H1 (cell line): ENCODE data around the gene TMEM130. TPM values are rescaled to one million over a fixed set of nuclear protein-coding genes. Genes with fewer than 3 reads are reported as not detected.

Experiments
- CTCF ChIA-PET: fragments of 300-600 bp; sonication (Branson Sonifier 250); formaldehyde crosslinking; loops from one replicate; lab custom pipeline; 2021; ENCODE audit not compliant: partially characterized antibody; lab: Charles Lee
- POLR2A ChIA-PET: fragments of 300-600 bp; sonication (Branson Sonifier 250); formaldehyde crosslinking; loops from one replicate; lab custom pipeline; 2021; ENCODE audit warnings: inconsistent platforms; ENCODE audit not compliant: partially characterized antibody; lab: Charles Lee
- DNase-seq, 2 experiments: peaks; one replicate each; pipeline versions ENCODE4 v3.0.0 to v3.0.0-alpha.2; 2010 to 2022; ENCODE audit warnings: low spot score in 2 of 2, low read depth in 1 of 2, mixed read lengths in 1 of 2
- FAIRE-seq: peaks from 2 replicates; lab custom pipeline; 2011; peaks lifted over from hg19 to GRCh38; lab: Jason Lieb, UNC
- H2AFZ ChIP-seq: 2 replicates; pipeline ENCODE4 v1.8.1; 2012; ENCODE audit warnings: low read length, inconsistent platforms
- H2AK5ac ChIP-seq: 2 replicates; pipeline ENCODE4 v1.6.1; 2013; ENCODE audit warnings: low read depth, low read length
- H2BK120ac ChIP-seq: replicated peaks from 2 replicates; pipeline ENCODE3; 2013; ENCODE audit warnings: low read depth, low read length, inconsistent platforms
- H2BK12ac ChIP-seq: 2 replicates; pipeline ENCODE4 v1.6.1; 2013; ENCODE audit warnings: low read depth, low read length
- H2BK15ac ChIP-seq: 2 replicates; pipeline ENCODE4 v1.6.1; 2013; ENCODE audit warnings: low read length
- H2BK20ac ChIP-seq: 2 replicates; pipeline ENCODE4 v1.6.1; 2013; ENCODE audit warnings: low read length
- H2BK5ac ChIP-seq: 2 replicates; pipeline ENCODE4 v1.6.1; 2013; ENCODE audit warnings: low read depth, low read length
- H3K14ac ChIP-seq: 2 replicates; pipeline ENCODE4 v1.6.1; 2013; ENCODE audit warnings: inconsistent platforms; ENCODE audit not compliant: insufficient read length
- H3K18ac ChIP-seq: 2 replicates; pipeline ENCODE4 v1.6.1; 2013; ENCODE audit warnings: low read length; ENCODE audit errors: extremely low read depth
- H3K23ac ChIP-seq: 2 replicates; pipeline ENCODE4 v1.6.1; 2013; ENCODE audit warnings: inconsistent platforms; ENCODE audit not compliant: insufficient read length
- H3K23me2 ChIP-seq: 2 replicates; pipeline ENCODE4 v1.6.1; 2013; ENCODE audit warnings: low read depth, low read length
- H3K27ac ChIP-seq: 2 replicates; pipeline ENCODE4 v1.6.1; 2011; ENCODE audit warnings: low read depth, low read length, inconsistent platforms
- H3K27me3 ChIP-seq, 4 experiments: replicated peaks in 1 of 4; 1 replicate in 1 of 4; 2 replicates in 3 of 4; pipeline versions ENCODE4 v1.6.1 to v1.8.1; 2011 to 2013; ENCODE audit warnings: low read length in 3 of 4, mild to moderate bottlenecking in 3 of 4, inconsistent platforms in 2 of 4, mixed read lengths in 2 of 4, moderate library complexity in 1 of 4; ENCODE audit not compliant: control insufficient read depth in 3 of 4, insufficient read depth in 3 of 4; ENCODE audit errors: extremely low read depth in 1 of 4
- H3K36me3 ChIP-seq, 4 experiments: 2 replicates each; pipeline versions ENCODE4 v1.6.1 to v1.8.1; 2011 to 2013; ENCODE audit warnings: mild to moderate bottlenecking in 4 of 4, low read length in 3 of 4, moderate library complexity in 2 of 4, control low read depth in 1 of 4, inconsistent platforms in 1 of 4; ENCODE audit not compliant: insufficient read depth in 4 of 4, control insufficient read depth in 2 of 4
- H3K4ac ChIP-seq: replicated peaks from 2 replicates; pipeline ENCODE3; 2013; ENCODE audit warnings: low read length, low read depth, mixed read lengths, inconsistent platforms; ENCODE audit not compliant: insufficient read length
- H3K4me1 ChIP-seq, 4 experiments: replicated peaks in 1 of 4; 1 replicate in 1 of 4; 2 replicates in 3 of 4; pipeline versions ENCODE4 v1.6.1 to v1.8.1; 2011 to 2013; ENCODE audit warnings: low read length in 3 of 4, inconsistent platforms in 2 of 4, mixed read lengths in 1 of 4; ENCODE audit not compliant: insufficient read depth in 4 of 4, control insufficient read depth in 3 of 4
- H3K4me2 ChIP-seq, 2 experiments: 2 replicates each; pipeline versions ENCODE4 v1.6.1 to v1.8.1; 2011 to 2013; ENCODE audit warnings: low read depth in 2 of 2, low read length in 2 of 2, control low read depth in 1 of 2, inconsistent platforms in 1 of 2, mild to moderate bottlenecking in 1 of 2; ENCODE audit not compliant: insufficient read depth in 1 of 2
- H3K4me3 ChIP-seq, 4 experiments: fragments of 200-600, 300-600 bp in 1 of 4; sonication (generic), shearing (Covaris generic), sonication (Bioruptor Twin) in 1 of 4; 2 replicates each; pipeline versions ENCODE4 v1.5.1 to v1.8.1; 2011 to 2016; ENCODE audit warnings: low read length in 4 of 4, low read depth in 3 of 4, control low read depth in 2 of 4, inconsistent platforms in 2 of 4, mild to moderate bottlenecking in 2 of 4, mixed read lengths in 1 of 4, moderate library complexity in 1 of 4; ENCODE audit not compliant: insufficient read depth in 2 of 4; ENCODE audit errors: extremely low read depth in 1 of 4
- H3K56ac ChIP-seq: replicated peaks from 2 replicates; pipeline ENCODE3; 2013; ENCODE audit warnings: low read depth, mild to moderate bottlenecking, mixed read lengths, low read length, inconsistent platforms; ENCODE audit not compliant: insufficient read length
- H3K79me1 ChIP-seq: 2 replicates; pipeline ENCODE4 v1.6.1; 2013; ENCODE audit warnings: low read depth, low read length, control low read depth
- H3K79me2 ChIP-seq, 2 experiments: 2 replicates each; pipeline versions ENCODE4 v1.6.1 to v1.8.1; 2012 to 2013; ENCODE audit warnings: low read length in 2 of 2, mild to moderate bottlenecking in 2 of 2, inconsistent platforms in 1 of 2; ENCODE audit not compliant: insufficient read depth in 2 of 2, control insufficient read depth in 1 of 2
- H3K9ac ChIP-seq, 4 experiments: replicated peaks in 1 of 4; 1 replicate in 1 of 4; 2 replicates in 3 of 4; pipeline versions ENCODE4 v1.6.1 to v1.8.1; 2011 to 2013; ENCODE audit warnings: low read depth in 3 of 4, low read length in 3 of 4, control low read depth in 2 of 4, mild to moderate bottlenecking in 2 of 4, moderate library complexity in 2 of 4, inconsistent platforms in 1 of 4; ENCODE audit errors: extremely low read depth in 1 of 4
- H3K9me3 ChIP-seq, 2 experiments: 2 replicates each; pipeline versions ENCODE4 v1.6.1 to v1.8.1; 2012 to 2013; ENCODE audit warnings: mild to moderate bottlenecking in 2 of 2, moderate library complexity in 2 of 2, control low read depth in 1 of 2, inconsistent platforms in 1 of 2, low read depth in 1 of 2, low read length in 1 of 2, mixed read lengths in 1 of 2; ENCODE audit not compliant: insufficient read depth in 2 of 2
- H4K20me1 ChIP-seq, 2 experiments: replicated peaks in 1 of 2; 2 replicates each; pipeline versions ENCODE3 to v1.8.1; 2011 to 2013; ENCODE audit warnings: inconsistent platforms in 2 of 2, low read length in 2 of 2, mild to moderate bottlenecking in 1 of 2; ENCODE audit not compliant: insufficient read depth in 2 of 2, control insufficient read depth in 1 of 2
- H4K5ac ChIP-seq: 2 replicates; pipeline ENCODE4 v1.6.1; 2013; ENCODE audit warnings: low read length, low read depth, mixed read lengths, inconsistent platforms; ENCODE audit not compliant: insufficient read length
- H4K8ac ChIP-seq: 2 replicates; pipeline ENCODE4 v1.8.0; 2013; ENCODE audit warnings: mild to moderate bottlenecking, moderate library complexity, low read length, inconsistent platforms; ENCODE audit not compliant: insufficient read depth; ENCODE audit errors: extremely low read depth
- H4K91ac ChIP-seq: replicated peaks from 2 replicates; pipeline ENCODE3; 2013; ENCODE audit warnings: low read length, mixed read lengths, inconsistent platforms; ENCODE audit not compliant: insufficient read length
- ASH2L ChIP-seq: fragments of 200-600, 300-600 bp; sonication (generic); IDR thresholded peaks from one replicate; pipeline ENCODE4 v1.7.1; 2017; ENCODE audit warnings: low read length
- ATF2 ChIP-seq: IDR thresholded peaks from 2 replicates; pipeline ENCODE4 v1.6.1; 2012; ENCODE audit warnings: low read length, inconsistent platforms
- CBX8 ChIP-seq: fragments of 300-800, 300-1000 bp; sonication (generic); IDR thresholded peaks from 2 replicates; pipeline ENCODE4 v1.7.1; 2016; ENCODE audit warnings: low read depth, low read length, borderline replicate concordance
- CHD1 ChIP-seq: IDR thresholded peaks from 2 replicates; pipeline ENCODE4 v1.6.1; 2012; ENCODE audit warnings: low read depth, low read length, improper control_type of control experiment
- HDAC6 ChIP-seq: IDR thresholded peaks from one replicate; pipeline ENCODE4 v1.7.1; 2012; ENCODE audit warnings: low read depth, mild to moderate bottlenecking, inconsistent platforms, low read length, moderate library complexity
- KDM4A ChIP-seq: IDR thresholded peaks from one replicate; pipeline ENCODE4 v1.7.1; 2012; ENCODE audit warnings: low read depth, mild to moderate bottlenecking, moderate library complexity, low read length, inconsistent platforms; ENCODE audit not compliant: severe bottlenecking
- POLR2A ChIP-seq, 2 experiments: IDR thresholded peaks; 1 replicate in 1 of 2; 2 replicates in 1 of 2; pipeline ENCODE4 v1.6.1; 2011; ENCODE audit warnings: low read depth in 2 of 2, low read length in 2 of 2, mild to moderate bottlenecking in 2 of 2; ENCODE audit errors: control extremely low read depth in 1 of 2
- SIN3A ChIP-seq, 2 experiments: IDR thresholded peaks in 1 of 2; conservative IDR thresholded peaks in 1 of 2; 2 replicates each; pipeline ENCODE4 v1.6.1; 2011 to 2012; ENCODE audit warnings: low read length in 2 of 2, improper control_type of control experiment in 1 of 2, low read depth in 1 of 2, mild to moderate bottlenecking in 1 of 2
- ZNF274 ChIP-seq: IDR thresholded peaks from 2 replicates; pipeline ENCODE4 v1.7.0; 2012; ENCODE audit warnings: low read length, borderline replicate concordance; ENCODE audit errors: extremely low read depth
- WGBS, 2 experiments: shearing (Covaris generic) in 1 of 2; methylation state at CpG; one replicate each; pipeline versions ENCODE4 v1.1.6 to v1.1.7; 2013 to 2015; ENCODE audit warnings: low lambda C conversion rate in 2 of 2, mixed read lengths in 2 of 2, inconsistent platforms in 1 of 2, low coverage in 1 of 2, missing lambda C conversion rate in 1 of 2; ENCODE audit not compliant: insufficient replicate concordance in 2 of 2, insufficient coverage in 1 of 2, insufficient read length in 1 of 2; ENCODE audit errors: extremely low coverage in 1 of 2, missing lambda C conversion rate in 1 of 2; 5-methylcytosine and 5-hydroxymethylcytosine counted together
- polyA plus RNA-seq, 7 experiments: library from polyadenylated mRNA; depleted of rRNA in 3 of 7; stranded (reverse) in 5 of 7; unstranded in 2 of 7; fragments of >200 nt in 5 of 7; fragments of 200-250 nt in 2 of 7; gene quantifications; 1 replicate in 5 of 7; 2 replicates in 1 of 7; 4 replicates in 1 of 7; pipeline versions ENCODE4 v1.2.1 to v1.2.3, GENCODE V29; 2011 to 2013; ENCODE audit warnings: missing spikeins in 2 of 7, mixed read lengths in 2 of 7
- total RNA-seq: library from RNA; stranded (reverse); fragmentation: NEBNext Ultra II Directional; extraction: Animal tissue kit (Norgen Biotek cat#: 25700); gene quantifications from 2 replicates; pipeline ENCODE4 v1.2.1, GENCODE V29; 2021
- TF ChIP-seq, protein P1 (sequence below): IDR thresholded peaks from 2 replicates; pipeline ENCODE4 v1.6.1; 2012; ENCODE audit warnings: inconsistent platforms

TMEM130 gene
- total and polyA plus RNA-seq, 2 of the 8 experiments (the other 6 are each of a cell fraction or from before 2014, with no cell fraction given) = 2.9 to 6.6 TPM

DNA sequence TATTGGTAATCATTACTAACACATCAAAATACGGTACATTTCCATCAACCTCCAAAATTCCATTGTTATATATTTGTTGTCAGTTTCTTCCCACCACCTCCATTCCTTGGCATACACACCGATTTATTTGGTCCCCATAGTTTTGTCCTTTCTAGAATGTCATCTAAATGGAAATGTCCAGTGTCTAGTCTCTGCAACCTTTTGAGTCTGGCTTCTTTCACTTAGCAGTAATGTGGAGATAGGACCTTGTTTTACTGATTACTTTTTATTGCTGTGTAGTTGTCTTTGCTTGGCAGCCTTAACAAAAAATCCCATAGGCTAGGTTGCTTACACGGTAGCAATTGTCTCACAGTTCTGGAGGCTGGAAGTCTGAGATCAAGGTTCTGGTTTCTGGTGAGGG, 31.0 kb upstream of the TMEM130 start:
- 96% methylated on average over 3 of the region's 3 CpGs; no CpG with 5 or more reads in 1 of the 2 experiments for WGBS, 2 experiments
- Histone ChIP-seq H2BK5ac (no peak overlapping the region), H3K23ac (no peak overlapping the region)

More for the DNA sequence above, 31.0 kb upstream of the TMEM130 start:
- Histone ChIP-seq H3K4me1 (no peaks in the 10 kb centered on the region), H2BK120ac (no peak overlapping the region), H3K4me2 (no peak overlapping the region), H3K18ac (no peak overlapping the region), H3K36me3 (peaks cover 41 to 90% (median 73%) of the 10 kb centered on the region in 4 experiments), H2AFZ (no peak overlapping the region), H3K79me1 (no peaks in the 10 kb centered on the region; the same call in 1 of the 2 replicates), H4K91ac (no peak overlapping the region), H3K27me3 (no peaks in the 10 kb centered on the region), H4K20me1 (no peaks in the 10 kb centered on the region), H2AK5ac (no peak overlapping the region), H3K9ac (no peak overlapping the region), H4K8ac (no peak overlapping the region), H3K27ac (no peak overlapping the region), H3K56ac (no peak overlapping the region), H3K23me2 (no peaks in the 10 kb centered on the region), H3K4me3 (no peak overlapping the region), H3K14ac (no peak overlapping the region), H2BK20ac (no peak overlapping the region), H3K9me3 (no peaks in the 10 kb centered on the region), H3K4ac (no peak overlapping the region), H2BK12ac (no peak overlapping the region), H3K79me2 (no peaks in the 10 kb centered on the region), H4K5ac (no peak overlapping the region), H2BK15ac (no peak overlapping the region)
- ChIA-PET CTCF (no interaction called here), POLR2A (no interaction called here)
- TF ChIP-seq ZNF274 (no peak), CHD1 (no peak), CBX8 (no peak), ATF2 (no peak), SIN3A (conservative IDR thresholded peaks at IDR 0.05 in 1 of 2, IDR thresholded peaks at IDR 0.05 in 1 of 2; ENCODE audit: low read depth in 1 of 2, low read length in 2 of 2) (no peak), ASH2L (no peak), POLR2A (IDR thresholded peaks at IDR 0.05; ENCODE audit: control extremely low read depth in 1 of 2, low read depth in 2 of 2, low read length in 2 of 2) (no peak), KDM4A (no peak), HDAC6 (no peak)
- TF ChIP-seq, protein P1, sequence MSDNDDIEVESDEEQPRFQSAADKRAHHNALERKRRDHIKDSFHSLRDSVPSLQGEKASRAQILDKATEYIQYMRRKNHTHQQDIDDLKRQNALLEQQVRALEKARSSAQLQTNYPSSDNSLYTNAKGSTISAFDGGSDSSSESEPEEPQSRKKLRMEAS = no peak
- FAIRE-seq = no peak
- no peak for DNase-seq
